Panc1 (cell line): ENCODE data around the gene SOX1.

Experiments used
- CTCF ChIP-seq: fragments of 450-650 bp; IDR thresholded peaks from 2 replicates; pipeline ENCODE4 v1.5.1; 2017; ENCODE audit warnings: mild to moderate bottlenecking
- POLR2AphosphoS5 ChIP-seq: IDR thresholded peaks from 2 replicates; pipeline ENCODE4 v1.6.1; 2012; ENCODE audit warnings: mild to moderate bottlenecking, low read depth, low read length, moderate library complexity
- TCF7L2 ChIP-seq: IDR thresholded peaks from 2 replicates; pipeline ENCODE4 v1.6.1; 2011; ENCODE audit warnings: mild to moderate bottlenecking, low read depth, low read length, inconsistent platforms

DNA sequence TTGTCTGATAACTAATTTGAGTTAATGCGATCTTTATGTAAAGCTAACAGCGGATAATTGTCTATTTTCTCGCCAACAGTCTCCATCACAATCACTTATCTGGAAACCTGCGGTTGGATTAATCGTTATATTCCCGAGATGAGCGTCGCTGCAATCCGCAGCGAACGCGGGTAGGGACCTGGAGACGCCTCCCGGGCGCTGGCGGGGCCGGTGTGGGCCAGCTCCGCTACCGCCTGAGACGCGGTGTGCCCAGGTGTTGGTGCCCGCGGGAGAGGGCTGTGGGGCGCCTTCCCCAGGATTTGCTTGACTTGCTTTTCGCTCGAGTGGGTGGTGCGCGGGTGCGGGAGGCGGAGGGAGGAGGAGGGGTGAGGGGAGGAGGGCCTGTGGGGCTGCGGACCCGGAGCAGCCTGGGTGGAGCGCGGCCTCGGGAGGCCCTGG lies 38.3 kb downstream of the SOX1 start:
- TF ChIP-seq CTCF (no peak), TCF7L2 (no peak), POLR2AphosphoS5 (no peak)
